T-helper 2 cell treated with Interferon-gamma antibody and Interleukin-4, amounts not matched to agents 5 μg/mL and 100 μg/mL, for 36 hours (primary cell): ENCODE results near the gene BIRC7.

ENCODE experiments used
- DNase-seq: peaks from one replicate; pipeline ENCODE4 v3.0.0; 2021; ENCODE audit warnings: low spot score
- H3K27ac Mint-ChIP-seq: one replicate; pipeline ENCODE4 v1.8.0; 2021; ENCODE audit warnings: mild to moderate bottlenecking, mixed read lengths
- H3K27me3 Mint-ChIP-seq: one replicate; pipeline ENCODE4 v1.8.0; 2021; ENCODE audit warnings: low read depth, mixed read lengths
- H3K36me3 Mint-ChIP-seq: one replicate; pipeline ENCODE4 v1.8.0; 2021; ENCODE audit warnings: low read depth, mixed read lengths
- H3K4me1 Mint-ChIP-seq: one replicate; pipeline ENCODE4 v1.8.0; 2021; ENCODE audit warnings: low read depth, mixed read lengths
- H3K4me3 Mint-ChIP-seq: one replicate; pipeline ENCODE4 v1.8.0; 2022; ENCODE audit warnings: mild to moderate bottlenecking, moderate library complexity, mixed read lengths
- H3K9me3 Mint-ChIP-seq: one replicate; pipeline ENCODE4 v1.8.0; 2021; ENCODE audit warnings: mixed read lengths

BIRC7 gene

GRCh38 chr20:63196768-63197470, 38.8 kb upstream of the BIRC7 start:
- no peak for DNase-seq
- H3K9me3 Mint-ChIP-seq = no peaks in the 10 kb centered on the region
- peaks cover 29% of the 10 kb centered on the region for H3K36me3 Mint-ChIP-seq
- H3K4me3 Mint-ChIP-seq = no peak overlapping the region
- H3K27ac Mint-ChIP-seq = no peak overlapping the region
- no peaks in the 10 kb centered on the region for H3K27me3 Mint-ChIP-seq
- H3K4me1 Mint-ChIP-seq = peaks cover 5% of the 10 kb centered on the region

- Mint-ChIP-seq H3K4me3 (no peak overlapping the region), H3K4me1 (peaks cover 5% of the 10 kb centered on the region), H3K9me3 (no peaks in the 10 kb centered on the region), H3K36me3 (peaks cover 38% of the 10 kb centered on the region), H3K27ac (no peak overlapping the region), H3K27me3 (no peaks in the 10 kb centered on the region)
- no peak for DNase-seq
Measured at GRCh38 chr20:63198606-63199005, 37.1 kb upstream of the BIRC7 start.

DNA sequence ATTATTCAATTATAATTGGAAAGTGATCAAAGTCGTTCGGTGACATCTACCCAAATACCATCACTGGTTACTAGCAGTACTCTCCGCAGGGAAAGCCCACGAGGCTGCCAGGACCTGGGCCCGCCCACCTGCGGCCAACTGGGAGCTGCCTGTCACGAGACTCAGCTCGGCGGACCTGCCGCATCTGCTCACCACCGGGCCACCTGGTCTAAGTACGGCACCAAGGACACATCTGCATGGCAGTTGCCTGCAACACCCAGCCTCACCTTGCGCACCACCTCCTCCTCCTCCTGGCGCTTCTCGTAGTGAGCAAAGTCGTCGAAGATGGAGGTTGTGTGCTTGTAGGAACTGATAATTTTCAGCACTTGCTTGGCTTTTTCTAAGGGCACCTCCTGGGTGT, 33.7 kb upstream of the BIRC7 start:
- peaks cover 36% of the 10 kb centered on the region for H3K36me3 Mint-ChIP-seq
- H3K9me3 Mint-ChIP-seq = no peaks in the 10 kb centered on the region
- no peak for DNase-seq
- no peak overlapping the region for H3K4me3 Mint-ChIP-seq
- no peaks in the 10 kb centered on the region for H3K27me3 Mint-ChIP-seq
- no peak overlapping the region for H3K27ac Mint-ChIP-seq
- H3K4me1 Mint-ChIP-seq = peaks cover 3% of the 10 kb centered on the region

DNA sequence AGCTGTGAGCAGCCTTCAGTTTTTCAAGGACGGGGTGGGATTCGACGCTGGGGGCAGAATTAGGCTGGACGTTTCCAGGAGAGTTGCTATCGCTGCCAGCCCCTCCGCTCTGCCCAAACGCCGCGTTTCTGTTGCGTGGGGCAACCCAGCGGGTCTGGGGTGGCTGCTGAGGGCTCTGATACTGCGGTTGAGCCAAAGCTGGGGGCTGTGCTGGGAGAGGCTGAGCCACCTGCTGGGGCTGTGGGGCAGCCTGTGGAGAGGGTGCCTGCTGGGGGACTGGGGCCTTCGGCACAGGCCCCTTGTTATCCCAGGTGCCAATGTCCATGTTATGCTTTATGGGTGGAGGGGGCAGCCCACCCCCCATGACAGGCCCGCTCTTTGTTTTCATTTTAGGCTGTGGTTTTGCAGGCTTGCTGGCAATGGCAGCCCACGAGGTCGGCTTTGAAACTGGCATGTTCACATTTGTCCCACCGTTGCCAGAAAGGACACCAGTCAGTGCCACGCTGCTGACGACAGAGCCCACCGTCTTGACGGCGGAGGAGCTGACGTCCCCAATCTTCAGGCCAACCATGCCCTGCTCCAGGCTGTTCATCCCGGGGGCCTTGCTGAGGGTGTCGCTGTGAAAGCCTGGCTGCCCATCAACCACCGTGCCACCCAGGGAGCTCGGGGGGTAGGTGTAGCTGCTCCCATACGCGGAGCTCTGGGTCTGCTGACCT, 32.7 kb upstream of the BIRC7 start:
- Mint-ChIP-seq H3K27me3 (no peaks in the 10 kb centered on the region), H3K4me3 (no peak overlapping the region), H3K9me3 (no peaks in the 10 kb centered on the region), H3K4me1 (peaks cover under 1% of the 10 kb centered on the region), H3K36me3 (peaks cover 39% of the 10 kb centered on the region), H3K27ac (no peak overlapping the region)
- no peak for DNase-seq

DNA sequence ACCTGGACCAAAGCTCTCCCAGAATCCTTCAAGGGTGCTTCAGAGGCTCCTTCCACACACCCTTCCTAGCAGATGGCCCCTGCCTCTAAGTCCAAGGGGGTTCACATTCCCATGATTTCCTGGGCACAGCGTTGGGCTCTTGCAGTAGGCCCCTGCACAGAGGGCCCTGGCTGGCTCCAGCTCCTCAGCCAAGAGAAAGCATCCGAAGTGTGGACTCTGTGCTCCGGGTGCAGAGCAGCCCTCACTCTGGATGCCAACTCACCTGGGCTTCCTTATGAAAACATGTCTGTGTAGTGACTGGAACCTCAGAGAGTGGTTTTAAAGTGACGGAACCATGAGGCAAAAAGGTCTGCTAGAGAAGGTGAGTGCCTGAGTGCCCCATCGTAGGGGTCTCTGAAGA, 31.3 kb upstream of the BIRC7 start:
- Mint-ChIP-seq H3K4me1 (no peaks in the 10 kb centered on the region), H3K9me3 (no peaks in the 10 kb centered on the region), H3K27ac (no peak overlapping the region), H3K36me3 (peaks cover 40% of the 10 kb centered on the region), H3K27me3 (no peaks in the 10 kb centered on the region), H3K4me3 (no peak overlapping the region)
- no peak for DNase-seq

- H3K27ac Mint-ChIP-seq = no peak overlapping the region
Measured at GRCh38 chr20:63205896-63206295, 29.8 kb upstream of the BIRC7 start.

DNA sequence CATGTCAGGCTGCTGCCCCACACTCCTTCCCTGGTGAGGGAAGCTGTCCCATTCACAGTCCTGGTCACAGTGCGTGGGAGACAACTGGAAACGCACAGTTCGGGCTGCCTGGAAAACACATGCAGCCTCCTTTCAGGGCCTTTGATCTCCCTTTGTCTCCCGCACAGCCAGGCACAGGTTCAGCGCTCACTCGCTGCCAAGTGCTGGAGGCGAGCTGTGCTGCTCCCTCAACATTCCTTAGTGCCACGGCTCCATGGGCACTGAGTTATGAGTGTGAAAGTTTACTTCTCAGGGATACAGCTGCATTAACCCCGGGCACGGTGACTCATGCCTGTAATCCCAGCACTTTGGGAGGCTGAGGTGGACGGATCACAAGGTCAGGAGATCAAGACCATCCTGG, 28.8 kb upstream of the BIRC7 start:
- Mint-ChIP-seq H3K4me1 (peaks cover 1% of the 10 kb centered on the region), H3K27ac (no peak overlapping the region), H3K9me3 (no peaks in the 10 kb centered on the region), H3K27me3 (no peaks in the 10 kb centered on the region), H3K4me3 (no peak overlapping the region), H3K36me3 (peaks cover 34% of the 10 kb centered on the region)
- no peak for DNase-seq

More at GRCh38 chr20:63205896-63206295, 29.8 kb upstream of the BIRC7 start:
- Mint-ChIP-seq H3K9me3 (no peaks in the 10 kb centered on the region), H3K27me3 (no peaks in the 10 kb centered on the region), H3K36me3 (peaks cover 42% of the 10 kb centered on the region), H3K4me3 (no peak overlapping the region), H3K4me1 (no peaks in the 10 kb centered on the region)
- no peak for DNase-seq

DNA sequence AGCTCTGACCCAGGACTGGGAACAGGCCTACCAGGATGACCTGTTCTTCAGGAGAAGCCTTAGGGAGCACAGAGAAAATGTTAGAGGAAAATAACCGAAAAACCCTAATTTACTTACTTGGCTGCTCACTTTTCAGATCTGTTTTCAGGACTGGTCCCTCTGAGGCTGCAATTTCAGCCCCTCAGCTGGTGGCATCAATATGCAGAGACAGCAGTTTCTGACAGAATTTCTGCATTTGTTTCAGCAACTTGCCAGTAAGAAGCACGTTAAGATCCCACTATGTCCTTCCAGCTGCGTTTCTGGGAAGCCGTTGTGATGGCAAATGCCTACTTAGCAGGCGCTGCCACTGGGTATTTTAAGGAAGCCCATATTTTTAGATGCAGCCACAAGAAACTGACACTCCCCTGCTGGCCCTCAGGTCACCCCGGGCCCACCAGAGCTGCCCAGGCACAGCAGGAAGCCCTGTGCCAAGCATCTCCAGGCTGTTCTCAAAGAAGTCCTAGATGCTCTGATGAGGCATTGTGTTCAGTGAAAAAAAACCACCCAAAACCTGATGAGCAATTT, 27.3 kb upstream of the BIRC7 start:
- Mint-ChIP-seq H3K27ac (no peak overlapping the region), H3K27me3 (no peaks in the 10 kb centered on the region), H3K9me3 (no peaks in the 10 kb centered on the region), H3K4me1 (peaks cover 12% of the 10 kb centered on the region), H3K4me3 (no peak overlapping the region), H3K36me3 (peaks cover 35% of the 10 kb centered on the region)
- no peak for DNase-seq

GRCh38 chr20:63210011-63210605, 25.6 kb upstream of the BIRC7 start:
- H3K27me3 Mint-ChIP-seq = no peaks in the 10 kb centered on the region
- H3K4me1 Mint-ChIP-seq = peaks cover 25% of the 10 kb centered on the region
- H3K4me3 Mint-ChIP-seq = no peak overlapping the region
- H3K36me3 Mint-ChIP-seq = peaks cover 43% of the 10 kb centered on the region
- H3K9me3 Mint-ChIP-seq = no peaks in the 10 kb centered on the region
- H3K27ac Mint-ChIP-seq = no peak overlapping the region
- no peak for DNase-seq

GRCh38 chr20:63212393-63212730, 23.3 kb upstream of the BIRC7 start:
- Mint-ChIP-seq H3K27ac (no peak overlapping the region), H3K27me3 (no peaks in the 10 kb centered on the region), H3K36me3 (peaks cover 36% of the 10 kb centered on the region), H3K9me3 (no peaks in the 10 kb centered on the region), H3K4me3 (no peak overlapping the region), H3K4me1 (peaks cover 32% of the 10 kb centered on the region)
- DNase-seq = no peak

DNA sequence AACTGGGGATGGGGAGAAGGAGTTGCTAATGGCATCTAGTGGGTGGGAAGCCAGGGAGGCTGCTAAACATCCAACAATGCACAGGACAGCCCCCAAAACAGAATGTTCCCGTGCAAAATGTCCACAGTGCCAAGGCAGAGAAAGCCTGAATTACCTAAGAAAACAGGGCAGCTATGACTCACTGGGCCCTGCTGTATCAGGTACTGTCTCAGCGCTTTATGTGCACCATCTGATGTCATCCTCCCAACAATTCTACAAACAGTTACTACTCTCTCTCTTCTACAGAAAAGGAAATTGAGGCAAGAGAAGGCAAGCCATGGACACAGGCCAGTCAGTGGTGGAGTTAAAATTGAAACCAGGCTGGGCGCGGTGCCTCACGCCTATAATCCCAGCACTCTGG, 22.9 kb upstream of the BIRC7 start:
- H3K27me3 Mint-ChIP-seq = no peaks in the 10 kb centered on the region
- peaks cover 32% of the 10 kb centered on the region for H3K4me1 Mint-ChIP-seq
- H3K9me3 Mint-ChIP-seq = no peaks in the 10 kb centered on the region
- no peak overlapping the region for H3K4me3 Mint-ChIP-seq
- peaks cover 34% of the 10 kb centered on the region for H3K36me3 Mint-ChIP-seq
- no peak for DNase-seq
- H3K27ac Mint-ChIP-seq = no peak overlapping the region

DNA sequence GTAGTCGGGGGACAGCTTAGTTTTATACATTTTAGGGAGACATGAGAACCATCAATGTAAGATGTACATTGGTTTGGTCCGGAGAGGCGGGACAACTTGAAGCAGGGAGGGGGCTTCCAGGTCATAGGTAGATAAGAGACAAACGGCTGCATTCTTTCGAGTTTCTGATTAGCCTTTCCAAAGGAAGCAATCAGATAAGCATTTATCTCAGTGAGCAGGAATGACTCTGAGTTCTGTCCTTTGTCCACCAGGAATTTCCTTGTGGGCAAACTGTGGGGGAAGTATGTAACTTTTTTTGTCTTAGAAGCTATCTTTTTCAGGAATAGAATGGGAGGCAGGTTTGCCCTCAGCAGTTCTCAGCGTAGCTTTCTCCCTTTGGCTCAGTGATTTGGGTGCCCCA, 21.2 kb upstream of the BIRC7 start:
- peaks cover 31% of the 10 kb centered on the region for H3K36me3 Mint-ChIP-seq
- no peak for DNase-seq
- H3K4me3 Mint-ChIP-seq = peak overlapping the region; percentile 97
- H3K27me3 Mint-ChIP-seq = no peaks in the 10 kb centered on the region
- no peaks in the 10 kb centered on the region for H3K9me3 Mint-ChIP-seq
- H3K4me1 Mint-ChIP-seq = peaks cover 32% of the 10 kb centered on the region
- peak overlapping the region; percentile 81 for H3K27ac Mint-ChIP-seq

DNA sequence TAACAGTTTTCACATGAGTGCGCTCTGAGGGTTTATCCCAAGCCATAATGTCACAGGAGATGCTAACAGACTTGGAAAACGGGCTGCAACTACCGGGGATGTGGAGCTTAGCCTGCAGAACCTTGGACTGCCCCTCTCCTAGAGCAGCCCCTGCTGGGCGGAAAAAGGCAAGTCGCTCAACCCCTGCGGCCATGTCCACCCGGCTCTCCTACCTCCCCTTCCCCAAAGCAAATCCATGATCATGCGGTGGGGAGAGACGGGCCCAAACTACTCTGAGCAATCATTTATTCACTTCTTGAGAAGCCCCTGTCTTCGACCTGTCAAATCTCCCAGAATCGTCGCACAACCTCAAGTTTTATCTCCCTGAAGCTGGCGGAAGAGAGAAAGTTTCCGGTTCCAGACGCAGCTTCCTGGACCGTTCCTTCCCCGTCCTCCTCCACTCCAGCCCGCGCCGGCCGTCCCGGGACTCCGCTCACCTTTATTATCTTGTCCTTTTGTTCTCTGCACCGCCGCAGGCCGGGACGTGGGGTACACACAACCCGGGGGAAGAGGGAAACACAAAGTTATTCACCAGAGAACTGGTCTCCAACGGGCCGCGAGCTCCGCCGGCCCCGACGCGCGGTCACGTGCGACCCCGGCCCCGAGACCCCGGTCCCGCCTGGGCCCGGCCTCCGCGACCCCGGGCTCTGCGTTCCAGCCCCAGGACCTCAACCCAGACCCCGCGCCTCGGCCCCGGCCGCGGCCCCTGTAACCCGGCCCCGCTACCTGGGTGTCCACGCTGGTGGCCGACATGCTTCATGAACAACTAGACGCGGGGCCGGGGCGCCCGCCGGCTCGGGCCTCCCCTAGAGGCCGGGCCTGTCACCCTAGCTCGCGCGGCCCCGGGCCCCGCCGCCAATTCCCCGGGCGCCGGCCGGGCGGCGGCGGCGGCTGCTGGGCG, 20.3 kb upstream of the BIRC7 start:
- peak overlapping the region; percentile 97 for H3K4me3 Mint-ChIP-seq
- DNase-seq = peak; percentile 29
- H3K27ac Mint-ChIP-seq = peak overlapping the region; percentile 81
- no peaks in the 10 kb centered on the region for H3K9me3 Mint-ChIP-seq
- peaks cover 32% of the 10 kb centered on the region for H3K4me1 Mint-ChIP-seq
- peaks cover 29% of the 10 kb centered on the region for H3K36me3 Mint-ChIP-seq
- H3K27me3 Mint-ChIP-seq = no peaks in the 10 kb centered on the region
